GM12878 (cell line): Measurements from ENCODE around the gene GANC. TPM values are rescaled to one million over a fixed set of nuclear protein-coding genes. Genes with fewer than 3 reads are reported as not detected.

Experiments
- ATAC-seq: fragments of 200-7000 bp; cut with Tn5 transposase; 3 replicates; pipeline ENCODE4 v1.9.1; 2020; ENCODE audit warnings: mild to moderate bottlenecking, moderate library complexity
- BruUV-seq: library from RNA; stranded (reverse); fragments of 400-500 nt; replicated peaks from 2 replicates; lab custom pipeline; 2021; lab: Mats Ljungman, UMichigan
- CTCF ChIA-PET: fragments of 300-600 bp; sonication (Branson Sonifier 250); formaldehyde crosslinking; extraction: SDS; loops from one replicate; lab custom pipeline; 2021; ENCODE audit warnings: inconsistent platforms; lab: Yijun Ruan, JAX
- POLR2A ChIA-PET: fragments of 350-600 bp; formaldehyde crosslinking; extraction: SDS; loops from one replicate; lab custom pipeline; 2021; ENCODE audit warnings: inconsistent platforms; lab: Charles Lee
- RAD21 ChIA-PET: fragments of 300-600 bp; sonication (Branson Sonifier 250); formaldehyde crosslinking; loops from one replicate; lab custom pipeline; 2023; ENCODE audit warnings: antibody characterized with exemption; ENCODE audit not compliant: unreplicated experiment; lab: Charles Lee
- SMC1A ChIA-PET: fragments of 300-600 bp; sonication (Branson Sonifier 250); formaldehyde crosslinking; loops from one replicate; lab custom pipeline; 2023; ENCODE audit not compliant: unreplicated experiment, uncharacterized antibody; lab: Charles Lee
- DNase-seq: peaks from one replicate; pipeline ENCODE4 v3.0.0-alpha.2; 2011; ENCODE audit warnings: low read depth, low spot score
- FAIRE-seq: peaks from 3 replicates; lab custom pipeline; 2011; peaks lifted over from hg19 to GRCh38; lab: Jason Lieb, UNC
- H2AFZ ChIP-seq: 2 replicates; pipeline ENCODE4 v1.6.0; 2011; ENCODE audit warnings: low read depth, low read length, control low read depth; ENCODE audit not compliant: control insufficient read depth
- H3K27ac ChIP-seq: 2 replicates; pipeline ENCODE4 v1.5.1; 2011; ENCODE audit warnings: control low read depth; ENCODE audit not compliant: control insufficient read depth, insufficient read depth
- H3K27me3 ChIP-seq, 2 experiments: replicated peaks in 1 of 2; 2 replicates each; pipeline versions ENCODE4 v1.6.0 to v1.6.1; 2011; ENCODE audit warnings: low read length in 1 of 2; ENCODE audit not compliant: control insufficient read depth in 2 of 2, insufficient read depth in 2 of 2
- H3K36me3 ChIP-seq, 2 experiments: 2 replicates each; pipeline ENCODE4 v1.5.1; 2011; ENCODE audit warnings: low read length in 1 of 2; ENCODE audit not compliant: control insufficient read depth in 2 of 2, insufficient read depth in 2 of 2
- H3K4me1 ChIP-seq: 2 replicates; pipeline ENCODE4 v1.6.1; 2011; ENCODE audit warnings: mild to moderate bottlenecking, low read length, moderate library complexity, mixed read lengths; ENCODE audit not compliant: control insufficient read depth, insufficient read depth
- H3K4me2 ChIP-seq: 2 replicates; pipeline ENCODE4 v1.6.0; 2011; ENCODE audit warnings: control low read depth; ENCODE audit not compliant: control insufficient read depth, insufficient read depth
- H3K4me3 ChIP-seq: fragments of 200-600 bp; sonication (generic); 2 replicates; pipeline ENCODE4 v1.5.1; 2016
- H3K79me2 ChIP-seq: 2 replicates; pipeline ENCODE4 v1.6.0; 2011; ENCODE audit warnings: low read length; ENCODE audit not compliant: control insufficient read depth, insufficient read depth
- H3K9ac ChIP-seq: 2 replicates; pipeline ENCODE4 v1.8.0; 2011; ENCODE audit warnings: low read length, control low read depth, mixed read lengths; ENCODE audit not compliant: control insufficient read depth, insufficient read depth
- H3K9me3 ChIP-seq: replicated peaks from 3 replicates; pipeline ENCODE4 v1.5.1; 2011; ENCODE audit warnings: mild to moderate bottlenecking, low read length; ENCODE audit not compliant: control insufficient read depth, insufficient read depth
- H4K20me1 ChIP-seq: 2 replicates; pipeline ENCODE4 v1.6.0; 2011; ENCODE audit not compliant: control insufficient read depth, insufficient read depth
- SREBF1 ChIP-seq: IDR thresholded peaks from 2 replicates; pipeline ENCODE4 v1.6.1; 2012; ENCODE audit warnings: mild to moderate bottlenecking, low read length
- ZBTB4 ChIP-seq: fragments of 450-650 bp; formaldehyde crosslinking; IDR thresholded peaks from 2 replicates; pipeline ENCODE4 v1.4.0; 2022; ENCODE audit warnings: mild to moderate bottlenecking, moderate library complexity
- ZZZ3 ChIP-seq: IDR thresholded peaks from 2 replicates; pipeline ENCODE4 v1.6.1; 2011; ENCODE audit warnings: low read depth; ENCODE audit not compliant: control insufficient read depth, insufficient read length
- WGBS: methylation state at CpG from one replicate; pipeline ENCODE4 v1.1.6; 2016; ENCODE audit warnings: low lambda C conversion rate; ENCODE audit not compliant: insufficient replicate concordance, insufficient coverage; ENCODE audit errors: missing lambda C conversion rate; 5-methylcytosine and 5-hydroxymethylcytosine counted together
- in situ Hi-C: fragments of 300-500 bp; cut with MboI; formaldehyde crosslinking; loops from 9 replicates; pipeline ENCODE4 v1.14.3; 2018; ENCODE audit warnings: mixed read lengths
- intact Hi-C: fragments of 100-400 bp; cut with micrococcal nuclease; formaldehyde crosslinking; loops from one replicate; pipeline ENCODE4 v1.14.2; 2022; ENCODE audit not compliant: unreplicated experiment
- polyA plus RNA-seq, 11 experiments: library from polyadenylated mRNA; depleted of rRNA in 4 of 11; unstranded in 6 of 11; stranded (reverse) in 5 of 11; fragments of >200 nt; fragmentation: Nextera tagmentation in 4 of 11; fragmentation: Illumina TruSeq in 1 of 11; extraction: Ambion mirVana in 4 of 11; extraction: Trizol in 1 of 11; gene quantifications; 1 replicate in 1 of 11; 2 replicates in 10 of 11; pipeline versions ENCODE4 v1.2.1 to v1.2.3, GENCODE V29; 2011 to 2016; ENCODE audit warnings: inconsistent platforms in 2 of 11, missing spikeins in 2 of 11, low read depth in 1 of 11
- total RNA-seq, 4 experiments: library from RNA; depleted of rRNA in 3 of 4; stranded (reverse); fragments of >200 nt in 3 of 4; fragmentation: Illumina TruSeq in 1 of 4; extraction: Trizol in 1 of 4; gene quantifications; 2 replicates each; pipeline versions ENCODE4 v1.2.1 to v1.2.3, GENCODE V29; 2013 to 2021

The GANC gene
- total and polyA plus RNA-seq, 10 of the 15 experiments (the other 5 are each of a cell fraction or from before 2014, with no cell fraction given), result 11.3 to 35.3 (median 23.0) TPM

- ATAC-seq, result no peak
- H3K36me3 ChIP-seq, result peaks cover 0 to 3% of the 10 kb centered on the region in 2 experiments; a peak in 1 of 4 replicates
- H3K4me3 ChIP-seq, result no peak overlapping the region
- H2AFZ ChIP-seq, result no peak overlapping the region
- ChIA-PET SMC1A (interaction anchor here (0.6 kb wide), 2 partner anchors 13 to 117 kb away, joined by 3 read pairs; no protein-coding TSS in a partner anchor), RAD21 (no interaction called here), POLR2A (no interaction called here), CTCF (interaction anchor here (0.8 kb wide), 1 partner anchor 14 kb away, joined by 3 read pairs; no protein-coding TSS in a partner anchor)
- in situ Hi-C loops (no loop called here), intact Hi-C loops (no loop called here)
- H3K79me2 ChIP-seq, result no peaks in the 10 kb centered on the region
- no peak overlapping the region for H3K27ac ChIP-seq
- H3K9me3 ChIP-seq, result no peaks in the 10 kb centered on the region
- BruUV-seq, result no TSS peak
- H3K4me1 ChIP-seq, result no peaks in the 10 kb centered on the region
- DNase-seq, result no peak
- no peaks in the 10 kb centered on the region for H4K20me1 ChIP-seq
- H3K9ac ChIP-seq, result no peak overlapping the region
- H3K27me3 ChIP-seq, result no peaks in the 10 kb centered on the region
- TF ChIP-seq ZZZ3 (no peak), ZBTB4 (no peak), SREBF1 (no peak)
- WGBS, result 98% methylated on average over 6 of the region's 6 CpGs
- H3K4me2 ChIP-seq, result no peak overlapping the region
- no peak for FAIRE-seq
Observed at GRCh38 chr15:42343596-42344232, 70.7 kb downstream of the GANC start.
